SK-N-SH treated with all-trans-retinoic acid at 6 μM for 48 hours (cell line): ENCODE data around the gene FYTTD1.

Experiments used
- ATAC-seq: fragments of 200-7000 bp; cut with Tn5 transposase; 3 replicates; pipeline ENCODE4 v1.9.1; 2020; ENCODE audit warnings: mild to moderate bottlenecking, moderate library complexity
- ARNTL ChIP-seq: fragments of 450-650 bp; formaldehyde crosslinking; IDR thresholded peaks from 2 replicates; pipeline ENCODE4 v1.5.0; 2020; ENCODE audit warnings: low read depth, mild to moderate bottlenecking, moderate library complexity, borderline replicate concordance
- BACH2 ChIP-seq: fragments of 250-450 bp; sonication (Bioruptor Pico); IDR thresholded peaks from 2 replicates; pipeline ENCODE4 v1.9.0; 2021; ENCODE audit warnings: mild to moderate bottlenecking, borderline replicate concordance
- CREB5 ChIP-seq: fragments of 250-450 bp; sonication (Bioruptor Pico); IDR thresholded peaks from 2 replicates; pipeline ENCODE4 v1.5.1; 2020; ENCODE audit warnings: low read depth, mild to moderate bottlenecking, moderate library complexity
- CSDC2 ChIP-seq: fragments of 250-450 bp; sonication (Bioruptor Pico); IDR thresholded peaks from 2 replicates; pipeline ENCODE4 v1.5.0; 2020; ENCODE audit warnings: mild to moderate bottlenecking, moderate library complexity
- CSRNP3 ChIP-seq: fragments of 250-450 bp; sonication (Bioruptor Pico); IDR thresholded peaks from 2 replicates; pipeline ENCODE4 v1.5.1; 2021; ENCODE audit warnings: mild to moderate bottlenecking, moderate library complexity
- GLIS3 ChIP-seq: fragments of 250-450 bp; sonication (Bioruptor Pico); IDR thresholded peaks from 2 replicates; pipeline ENCODE4 v1.5.0; 2020; ENCODE audit warnings: mild to moderate bottlenecking, moderate library complexity
- ISL1 ChIP-seq: fragments of 250-450 bp; sonication (Bioruptor Pico); IDR thresholded peaks from 2 replicates; pipeline ENCODE4 v2.1.2; 2022; ENCODE audit warnings: mild to moderate bottlenecking, moderate library complexity
- OSR1 ChIP-seq: fragments of 250-450 bp; sonication (Bioruptor Pico); IDR thresholded peaks from 2 replicates; pipeline ENCODE4 v1.8.0; 2022; ENCODE audit warnings: moderate library complexity, mild to moderate bottlenecking, inconsistent platforms
- PATZ1 ChIP-seq: fragments of 250-450 bp; sonication (Bioruptor Pico); IDR thresholded peaks from 2 replicates; pipeline ENCODE4 v1.8.0; 2020; ENCODE audit warnings: mild to moderate bottlenecking, moderate library complexity, borderline replicate concordance
- POU6F1 ChIP-seq: fragments of 250-450 bp; sonication (Bioruptor Pico); IDR thresholded peaks from 2 replicates; pipeline ENCODE4 v1.8.0; 2021; ENCODE audit warnings: low read depth, mild to moderate bottlenecking, moderate library complexity, borderline replicate concordance
- PPARA ChIP-seq: fragments of 250-450 bp; sonication (Bioruptor Pico); IDR thresholded peaks from 2 replicates; pipeline ENCODE4 v1.5.0; 2020; ENCODE audit warnings: mild to moderate bottlenecking, borderline replicate concordance
- RARB ChIP-seq: fragments of 250-450 bp; sonication (Bioruptor Pico); IDR thresholded peaks from 2 replicates; pipeline ENCODE4 v1.8.0; 2021; ENCODE audit warnings: mild to moderate bottlenecking, moderate library complexity
- SNAI2 ChIP-seq: fragments of 250-450 bp; sonication (Bioruptor Pico); IDR thresholded peaks from 2 replicates; pipeline ENCODE4 v1.5.0; 2020; ENCODE audit warnings: mild to moderate bottlenecking, moderate library complexity
- TCF4 ChIP-seq: fragments of 250-450 bp; sonication (Bioruptor Pico); IDR thresholded peaks from 2 replicates; pipeline ENCODE4 v1.8.0; 2021; ENCODE audit warnings: mild to moderate bottlenecking, moderate library complexity, borderline replicate concordance
- TOX ChIP-seq: fragments of 250-450 bp; sonication (Bioruptor Pico); IDR thresholded peaks from 2 replicates; pipeline ENCODE4 v1.8.0; 2021; ENCODE audit warnings: mild to moderate bottlenecking, moderate library complexity, borderline replicate concordance
- TSHZ2 ChIP-seq: fragments of 250-450 bp; sonication (Bioruptor Pico); IDR thresholded peaks from 2 replicates; pipeline ENCODE4 v1.5.0; 2020; ENCODE audit warnings: mild to moderate bottlenecking, moderate library complexity
- ZC3H10 ChIP-seq: fragments of 250-450 bp; sonication (Bioruptor Pico); IDR thresholded peaks from 2 replicates; pipeline ENCODE4 v1.5.1; 2021; ENCODE audit warnings: mild to moderate bottlenecking, moderate library complexity
- ZFP3 ChIP-seq: fragments of 250-450 bp; sonication (Bioruptor Pico); IDR thresholded peaks from 2 replicates; pipeline ENCODE4 v1.5.0; 2020; ENCODE audit warnings: mild to moderate bottlenecking, moderate library complexity
- ZFP30 ChIP-seq: fragments of 450-650 bp; formaldehyde crosslinking; IDR thresholded peaks from 2 replicates; pipeline ENCODE4 v1.5.0; 2022; ENCODE audit warnings: mild to moderate bottlenecking, moderate library complexity
- ZNF565 ChIP-seq: fragments of 450-650 bp; formaldehyde crosslinking; conservative IDR thresholded peaks from 2 replicates; pipeline ENCODE4 v1.5.0; 2020; ENCODE audit warnings: low read depth, mild to moderate bottlenecking, moderate library complexity
- ZNF70 ChIP-seq: fragments of 450-650 bp; formaldehyde crosslinking; IDR thresholded peaks from 2 replicates; pipeline ENCODE4 v1.5.0; 2020; ENCODE audit warnings: mild to moderate bottlenecking, moderate library complexity
- ZNF8 ChIP-seq: fragments of 450-650 bp; formaldehyde crosslinking; IDR thresholded peaks from 2 replicates; pipeline ENCODE4 v1.5.0; 2020; ENCODE audit warnings: mild to moderate bottlenecking, moderate library complexity

The FYTTD1 gene

GRCh38 chr3:197795200-197795599, 45.5 kb downstream of the FYTTD1 start:
- ATAC-seq: no peak
- TF ChIP-seq SNAI2 (CRISPR knock-in tag): no peak
- no peak for TF ChIP-seq ZNF8 (CRISPR knock-in tag)
- TF ChIP-seq CSRNP3: no peak
- no peak for TF ChIP-seq ZFP30
- TF ChIP-seq BACH2 (CRISPR knock-in tag): no peak
- no peak for TF ChIP-seq OSR1
- no peak for TF ChIP-seq CREB5 (CRISPR knock-in tag)
- no peak for TF ChIP-seq RARB (CRISPR knock-in tag)
- no peak for TF ChIP-seq PATZ1 (CRISPR knock-in tag)
- no peak for TF ChIP-seq PPARA (CRISPR knock-in tag)
- TF ChIP-seq ARNTL: no peak
- TF ChIP-seq ZC3H10 (CRISPR knock-in tag): no peak
- no peak for TF ChIP-seq POU6F1 (CRISPR knock-in tag)
- TF ChIP-seq TCF4 (CRISPR knock-in tag): no peak
- no peak for TF ChIP-seq TSHZ2 (CRISPR knock-in tag)

GRCh38 chr3:197796087-197796486, 46.4 kb downstream of the FYTTD1 start:
- ATAC-seq: no peak
- no peak for TF ChIP-seq TSHZ2 (CRISPR knock-in tag)
- no peak for TF ChIP-seq TOX (CRISPR knock-in tag)
- no peak for TF ChIP-seq ZNF8 (CRISPR knock-in tag)
- TF ChIP-seq RARB (CRISPR knock-in tag): no peak
- TF ChIP-seq PPARA (CRISPR knock-in tag): no peak
- TF ChIP-seq ZC3H10 (CRISPR knock-in tag): no peak
- no peak for TF ChIP-seq BACH2 (CRISPR knock-in tag)
- no peak for TF ChIP-seq ARNTL
- TF ChIP-seq SNAI2 (CRISPR knock-in tag): no peak
- TF ChIP-seq CSRNP3: no peak
- no peak for TF ChIP-seq CREB5 (CRISPR knock-in tag)
- no peak for TF ChIP-seq GLIS3
- TF ChIP-seq ISL1 (CRISPR knock-in tag): no peak
- no peak for TF ChIP-seq ZFP30
- no peak for TF ChIP-seq ZNF70 (CRISPR knock-in tag)
- TF ChIP-seq CSDC2 (CRISPR knock-in tag): no peak
- TF ChIP-seq OSR1: no peak
- no peak for TF ChIP-seq ZNF565 (CRISPR knock-in tag)
- TF ChIP-seq ZFP3 (CRISPR knock-in tag): no peak
- TF ChIP-seq PATZ1 (CRISPR knock-in tag): no peak
